BLaER1 (cell line): ENCODE data around the gene DNER.

Source experiments
- H3K27ac ChIP-seq: shearing (Covaris generic); formaldehyde crosslinking; 2 replicates; pipeline ENCODE4 v1.8.1; 2022
- H3K27me3 ChIP-seq: shearing (Covaris generic); formaldehyde crosslinking; 2 replicates; pipeline ENCODE4 v1.8.1; 2022
- H3K36me3 ChIP-seq: shearing (Covaris generic); formaldehyde crosslinking; 2 replicates; pipeline ENCODE4 v1.8.1; 2022
- H3K4me1 ChIP-seq: shearing (Covaris generic); formaldehyde crosslinking; 2 replicates; pipeline ENCODE4 v1.8.1; 2022
- H3K4me2 ChIP-seq: shearing (Covaris generic); formaldehyde crosslinking; 2 replicates; pipeline ENCODE4 v1.8.1; 2022
- H3K4me3 ChIP-seq: shearing (Covaris generic); formaldehyde crosslinking; 2 replicates; pipeline ENCODE4 v1.8.1; 2022
- H3K9ac ChIP-seq: shearing (Covaris generic); formaldehyde crosslinking; 2 replicates; pipeline ENCODE4 v1.8.1; 2022
- H3K9me3 ChIP-seq: shearing (Covaris generic); formaldehyde crosslinking; 2 replicates; pipeline ENCODE4 v1.8.1; 2022
- H4K20me1 ChIP-seq: shearing (Covaris generic); formaldehyde crosslinking; 2 replicates; pipeline ENCODE4 v1.8.1; 2022
- Cebpa-rat ChIP-seq: shearing (Covaris generic); IDR thresholded peaks from 2 replicates; pipeline ENCODE4 v1.8.1; 2022

DNER gene

DNA sequence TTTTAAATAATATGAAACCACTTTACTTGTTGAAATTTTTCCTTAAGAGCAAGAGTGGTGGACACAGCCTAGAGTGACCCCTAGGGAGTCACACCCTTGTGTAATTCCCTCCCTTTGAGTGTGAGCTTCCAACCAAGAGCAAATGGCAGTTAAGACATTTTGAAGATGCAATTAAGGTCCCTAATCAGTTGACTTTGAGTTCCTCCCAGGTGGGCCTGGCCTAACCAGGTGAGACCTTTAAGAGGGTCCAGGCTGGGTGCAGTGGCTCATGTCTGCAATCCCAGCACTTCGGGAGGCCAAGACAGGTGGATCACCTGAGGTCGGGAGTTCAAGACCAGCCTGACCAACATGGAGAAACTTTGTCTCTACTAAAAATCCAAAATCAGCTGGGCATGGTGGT is 299.7 kb downstream of the DNER start:
- Histone ChIP-seq H3K4me3 (no peak overlapping the region), H3K27me3 (no peaks in the 10 kb centered on the region), H3K4me1 (peaks cover 17% of the 10 kb centered on the region), H3K4me2 (no peak overlapping the region), H3K27ac (no peak overlapping the region), H3K36me3 (no peaks in the 10 kb centered on the region), H3K9me3 (peaks cover 10% of the 10 kb centered on the region; the same call in 1 of the 2 replicates), H4K20me1 (no peaks in the 10 kb centered on the region), H3K9ac (no peak overlapping the region)
- no peak for TF ChIP-seq Cebpa-rat

DNA sequence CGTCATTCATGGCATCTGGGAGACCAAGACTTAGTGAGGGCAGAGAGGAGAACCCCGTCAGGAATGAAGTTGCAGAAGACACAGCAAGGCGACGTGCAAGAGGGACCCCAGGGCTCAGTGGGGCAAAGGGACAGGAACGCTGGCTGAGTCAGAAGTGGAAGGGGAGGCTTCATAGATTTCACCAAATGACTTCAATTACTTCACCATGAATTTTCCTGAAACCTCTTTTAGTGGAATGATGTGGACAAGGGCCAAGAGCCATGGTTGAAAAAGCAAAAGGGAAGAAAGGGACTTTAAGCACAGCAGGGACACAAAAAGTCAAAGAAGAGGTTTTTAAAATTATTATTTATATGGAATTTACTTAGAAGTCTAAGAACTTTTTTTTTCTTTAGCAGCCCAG is 301.7 kb downstream of the DNER start:
- no peak overlapping the region for H3K27ac ChIP-seq
- H3K9ac ChIP-seq = no peak overlapping the region
- H3K4me2 ChIP-seq = no peak overlapping the region
- H3K4me1 ChIP-seq = peaks cover 17% of the 10 kb centered on the region
- H4K20me1 ChIP-seq = no peaks in the 10 kb centered on the region
- H3K36me3 ChIP-seq = no peaks in the 10 kb centered on the region
- H3K9me3 ChIP-seq = peaks cover 10% of the 10 kb centered on the region; the same call in 1 of the 2 replicates
- no peak overlapping the region for H3K4me3 ChIP-seq
- no peaks in the 10 kb centered on the region for H3K27me3 ChIP-seq
- no peak for TF ChIP-seq Cebpa-rat

DNA sequence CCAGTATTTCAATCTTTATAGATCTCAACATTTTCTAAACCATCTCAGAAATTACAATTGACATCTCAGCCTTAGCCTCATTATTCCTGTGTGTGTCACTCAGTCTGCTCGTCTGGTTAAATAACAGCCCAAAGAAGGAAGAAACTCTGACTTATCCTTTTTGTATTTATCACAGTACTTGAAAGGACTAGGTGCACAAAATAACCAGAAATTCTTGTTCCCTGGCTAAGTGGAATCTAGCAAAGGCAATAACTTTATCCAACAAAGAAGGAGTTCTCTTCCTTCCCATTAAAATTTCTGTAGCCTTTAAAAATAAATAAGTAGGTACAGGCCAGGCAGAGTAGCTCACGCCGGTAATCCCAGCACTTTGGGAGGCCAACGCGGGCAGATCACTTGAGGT is 303.4 kb downstream of the DNER start:
- no peaks in the 10 kb centered on the region for H4K20me1 ChIP-seq
- H3K9me3 ChIP-seq = peaks cover 10% of the 10 kb centered on the region; the same call in 1 of the 2 replicates
- H3K4me2 ChIP-seq = no peak overlapping the region
- no peaks in the 10 kb centered on the region for H3K36me3 ChIP-seq
- H3K4me1 ChIP-seq = peaks cover 6% of the 10 kb centered on the region
- no peak for TF ChIP-seq Cebpa-rat
- no peaks in the 10 kb centered on the region for H3K27me3 ChIP-seq
- no peak overlapping the region for H3K4me3 ChIP-seq
- H3K27ac ChIP-seq = no peak overlapping the region
- H3K9ac ChIP-seq = no peak overlapping the region

- H3K27ac ChIP-seq = no peak overlapping the region
- H3K9ac ChIP-seq = no peak overlapping the region
- H3K27me3 ChIP-seq = no peaks in the 10 kb centered on the region
- H3K4me2 ChIP-seq = no peak overlapping the region
- no peak overlapping the region for H3K4me3 ChIP-seq
- H3K36me3 ChIP-seq = no peaks in the 10 kb centered on the region
- no peak for TF ChIP-seq Cebpa-rat
- peaks cover 10% of the 10 kb centered on the region; the same call in 1 of the 2 replicates for H3K9me3 ChIP-seq
- H3K4me1 ChIP-seq = no peaks in the 10 kb centered on the region
- no peaks in the 10 kb centered on the region for H4K20me1 ChIP-seq
Observed at GRCh38 chr2:229410264-229410663, 304.1 kb downstream of the DNER start.

GRCh38 chr2:229409751-229410181 is 304.6 kb downstream of the DNER start:
- H3K9me3 ChIP-seq = peaks cover 6% of the 10 kb centered on the region; the same call in 1 of the 2 replicates
- no peaks in the 10 kb centered on the region for H3K27me3 ChIP-seq
- no peak overlapping the region for H3K27ac ChIP-seq
- H3K9ac ChIP-seq = no peak overlapping the region
- no peak overlapping the region for H3K4me3 ChIP-seq
- H3K4me2 ChIP-seq = no peak overlapping the region
- no peaks in the 10 kb centered on the region for H3K4me1 ChIP-seq
- no peaks in the 10 kb centered on the region for H4K20me1 ChIP-seq
- no peaks in the 10 kb centered on the region for H3K36me3 ChIP-seq
- no peak for TF ChIP-seq Cebpa-rat

DNA sequence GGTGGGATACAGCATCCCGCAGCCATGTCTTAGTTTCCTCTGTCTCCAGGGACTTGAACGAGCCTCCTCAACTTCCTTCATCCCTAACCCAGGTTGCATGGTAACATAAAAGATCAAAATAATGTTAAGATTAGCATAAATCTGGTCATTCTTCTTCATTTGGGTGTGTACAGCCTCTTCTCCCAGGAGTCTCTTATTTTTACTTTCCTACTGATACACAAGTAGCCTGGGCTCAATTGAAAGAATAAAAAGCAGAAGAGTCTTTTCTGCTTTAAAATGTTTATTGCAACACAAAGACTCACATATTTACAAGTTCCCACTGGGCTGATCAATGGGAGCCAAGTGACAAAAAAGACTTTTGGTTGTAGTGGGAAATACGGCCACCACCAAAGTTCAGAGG is 305.4 kb downstream of the DNER start:
- no peaks in the 10 kb centered on the region for H3K36me3 ChIP-seq
- H3K4me1 ChIP-seq = no peaks in the 10 kb centered on the region
- no peaks in the 10 kb centered on the region for H3K9me3 ChIP-seq
- no peak overlapping the region for H3K9ac ChIP-seq
- no peak overlapping the region for H3K27ac ChIP-seq
- no peak overlapping the region for H3K4me3 ChIP-seq
- H4K20me1 ChIP-seq = no peaks in the 10 kb centered on the region
- H3K27me3 ChIP-seq = no peaks in the 10 kb centered on the region
- no peak overlapping the region for H3K4me2 ChIP-seq
- TF ChIP-seq Cebpa-rat = no peak

GRCh38 chr2:229408356-229408755 is 306.0 kb downstream of the DNER start:
- H3K4me3 ChIP-seq = no peak overlapping the region
- H4K20me1 ChIP-seq = no peaks in the 10 kb centered on the region
- TF ChIP-seq Cebpa-rat = no peak
- H3K27ac ChIP-seq = no peak overlapping the region
- no peaks in the 10 kb centered on the region for H3K4me1 ChIP-seq
- no peaks in the 10 kb centered on the region for H3K27me3 ChIP-seq
- H3K9ac ChIP-seq = no peak overlapping the region
- H3K4me2 ChIP-seq = no peak overlapping the region
- no peaks in the 10 kb centered on the region for H3K9me3 ChIP-seq
- no peaks in the 10 kb centered on the region for H3K36me3 ChIP-seq

GRCh38 chr2:229407170-229407569 is 307.2 kb downstream of the DNER start:
- H3K9ac ChIP-seq = no peak overlapping the region

GRCh38 chr2:229405796-229406195 is 308.6 kb downstream of the DNER start:
- H3K27me3 ChIP-seq = no peaks in the 10 kb centered on the region
- H3K4me1 ChIP-seq = no peaks in the 10 kb centered on the region
- no peak overlapping the region for H3K9ac ChIP-seq
- no peaks in the 10 kb centered on the region for H3K36me3 ChIP-seq
- no peaks in the 10 kb centered on the region for H4K20me1 ChIP-seq
- no peak overlapping the region for H3K27ac ChIP-seq
- TF ChIP-seq Cebpa-rat = no peak
- no peak overlapping the region for H3K4me3 ChIP-seq
- H3K4me2 ChIP-seq = no peak overlapping the region
- no peaks in the 10 kb centered on the region for H3K9me3 ChIP-seq

More at GRCh38 chr2:229407170-229407569, 307.2 kb downstream of the DNER start:
- Histone ChIP-seq H3K9me3 (no peaks in the 10 kb centered on the region), H3K27ac (no peak overlapping the region), H3K4me1 (no peaks in the 10 kb centered on the region), H4K20me1 (no peaks in the 10 kb centered on the region), H3K36me3 (no peaks in the 10 kb centered on the region), H3K4me2 (no peak overlapping the region), H3K4me3 (no peak overlapping the region), H3K27me3 (no peaks in the 10 kb centered on the region)
- no peak for TF ChIP-seq Cebpa-rat

GRCh38 chr2:229403296-229403695 is 311.1 kb downstream of the DNER start:
- H3K9ac ChIP-seq = no peak overlapping the region
- no peaks in the 10 kb centered on the region for H3K4me1 ChIP-seq
- H3K4me2 ChIP-seq = no peak overlapping the region
- H4K20me1 ChIP-seq = no peaks in the 10 kb centered on the region
- H3K36me3 ChIP-seq = no peaks in the 10 kb centered on the region
- TF ChIP-seq Cebpa-rat = no peak
- H3K9me3 ChIP-seq = no peaks in the 10 kb centered on the region
- H3K4me3 ChIP-seq = no peak overlapping the region
- no peaks in the 10 kb centered on the region for H3K27me3 ChIP-seq
- H3K27ac ChIP-seq = no peak overlapping the region

- no peaks in the 10 kb centered on the region for H3K4me1 ChIP-seq
- no peak overlapping the region for H3K27ac ChIP-seq
- no peak overlapping the region for H3K9ac ChIP-seq
- no peaks in the 10 kb centered on the region for H4K20me1 ChIP-seq
- no peak overlapping the region for H3K4me3 ChIP-seq
- H3K4me2 ChIP-seq = no peak overlapping the region
- H3K9me3 ChIP-seq = no peaks in the 10 kb centered on the region
- no peaks in the 10 kb centered on the region for H3K27me3 ChIP-seq
- no peak for TF ChIP-seq Cebpa-rat
- no peaks in the 10 kb centered on the region for H3K36me3 ChIP-seq
Observed at GRCh38 chr2:229401171-229401865, 313.0 kb downstream of the DNER start.
